GM12872 (cell line): ENCODE results near the gene RUSF1.

Source experiments
- CTCF ChIP-seq: IDR thresholded peaks from 3 replicates; pipeline ENCODE4 v1.5.1; 2011; ENCODE audit warnings: low read depth, mild to moderate bottlenecking, low read length, moderate library complexity; ENCODE audit not compliant: insufficient read depth

Gene RUSF1

DNA sequence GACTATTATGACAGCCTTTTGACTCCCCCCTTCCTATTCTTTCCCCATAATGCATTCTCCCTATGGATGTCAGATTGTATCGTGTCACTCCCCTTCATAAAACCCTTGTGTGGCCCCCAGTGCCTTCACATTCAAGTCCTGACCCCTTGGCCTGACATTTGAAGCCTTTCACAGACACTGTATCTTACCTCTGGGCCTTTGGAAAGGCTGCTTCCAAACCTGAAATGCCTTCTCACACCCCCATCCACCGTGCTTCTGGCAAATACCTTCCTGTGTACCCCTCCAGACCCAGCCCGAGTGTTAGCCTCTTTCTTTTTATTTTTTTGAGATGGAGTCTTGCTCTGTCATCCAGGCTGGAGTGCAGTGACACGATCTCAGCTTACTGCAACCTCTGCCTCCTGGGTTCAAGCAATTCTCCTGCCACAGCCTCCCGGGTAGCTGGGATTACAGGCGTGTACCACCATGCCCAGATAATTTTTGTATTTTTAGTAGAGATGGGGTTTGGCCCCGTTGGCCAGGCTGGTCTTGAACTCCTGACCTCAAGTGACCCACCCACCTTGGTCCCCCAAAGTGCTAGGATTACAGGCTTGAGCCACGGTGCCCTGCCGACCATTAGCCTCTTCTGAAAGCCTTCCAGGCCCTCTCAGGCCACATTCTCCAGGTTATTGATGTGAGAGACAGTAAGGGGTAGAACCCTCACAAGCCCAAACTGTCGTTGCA is 46.8 kb downstream of the RUSF1 start:
- TF ChIP-seq CTCF, result no peak

DNA sequence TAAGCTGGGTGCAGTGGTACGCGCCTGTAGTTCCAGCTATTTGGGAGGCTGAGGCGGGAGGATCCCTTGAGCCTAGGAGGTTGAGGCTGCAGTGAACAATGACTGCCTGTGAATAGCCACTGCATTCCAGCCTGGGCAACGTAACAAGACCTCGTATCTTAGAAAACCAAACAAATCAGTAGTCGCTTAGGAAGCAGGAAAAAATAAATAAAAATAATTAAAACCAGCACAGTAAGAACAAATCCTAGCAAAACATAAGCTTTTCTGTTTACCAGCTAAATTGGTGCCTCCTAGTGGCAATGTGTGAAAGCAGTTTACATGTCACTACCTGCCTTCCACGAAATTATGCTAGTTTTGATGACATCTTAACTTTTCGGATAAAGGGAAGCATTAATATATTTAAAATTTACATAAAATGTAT is 47.6 kb downstream of the RUSF1 start:
- TF ChIP-seq CTCF, result peak; percentile 66

DNA sequence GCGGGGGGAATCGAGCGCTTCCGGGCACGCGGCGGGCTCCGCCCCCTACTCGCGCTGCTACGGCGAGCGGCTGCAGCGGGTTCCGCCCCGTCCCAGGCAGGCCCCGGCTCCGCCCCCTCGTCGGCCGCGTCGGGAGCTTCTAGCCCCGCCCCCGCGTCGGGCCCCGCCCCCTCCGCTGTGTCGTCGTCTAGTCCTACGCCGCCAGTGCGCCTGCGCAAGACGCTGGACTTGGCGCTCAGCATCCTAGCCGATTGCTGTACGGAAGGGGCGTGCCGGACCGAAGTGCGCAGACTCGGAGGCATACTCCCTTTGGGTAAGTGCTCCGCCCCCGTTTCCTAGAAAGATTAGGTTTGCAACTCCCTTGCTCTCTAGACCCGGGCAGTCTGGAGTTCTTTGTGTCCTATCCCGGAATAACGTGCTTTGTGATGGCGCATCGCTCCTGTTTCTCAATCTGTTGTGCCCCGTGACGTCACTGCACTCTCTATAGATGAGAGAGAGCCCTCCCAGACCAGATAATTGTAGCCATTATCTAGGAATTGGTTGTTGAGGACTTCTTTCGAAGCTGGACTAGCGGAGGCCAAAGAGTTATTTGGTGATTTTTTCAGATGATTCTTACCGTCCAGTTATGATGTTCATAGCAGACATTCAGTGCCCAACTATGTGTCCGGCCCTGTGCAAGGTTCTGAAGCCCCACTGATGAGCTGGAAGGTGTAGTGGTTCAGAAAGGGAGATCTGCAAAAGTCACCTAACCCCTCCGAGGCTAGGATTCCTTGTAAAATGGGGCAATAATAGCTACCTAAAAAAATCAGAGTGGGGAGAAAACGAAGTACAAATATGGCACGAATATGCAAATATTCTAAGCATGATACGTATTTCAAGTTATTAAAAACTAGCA is 48.3 kb downstream of the RUSF1 start:
- TF ChIP-seq CTCF, result no peak

- peak; percentile 63 for TF ChIP-seq CTCF
Observed at GRCh38 chr16:31458844-31459686, 49.1 kb downstream of the RUSF1 start, which contains the start of gene ARMC5. ARMC5 (plus strand) TSS chr16:31459501; CDS start chr16:31459525, 24 bp downstream.

DNA sequence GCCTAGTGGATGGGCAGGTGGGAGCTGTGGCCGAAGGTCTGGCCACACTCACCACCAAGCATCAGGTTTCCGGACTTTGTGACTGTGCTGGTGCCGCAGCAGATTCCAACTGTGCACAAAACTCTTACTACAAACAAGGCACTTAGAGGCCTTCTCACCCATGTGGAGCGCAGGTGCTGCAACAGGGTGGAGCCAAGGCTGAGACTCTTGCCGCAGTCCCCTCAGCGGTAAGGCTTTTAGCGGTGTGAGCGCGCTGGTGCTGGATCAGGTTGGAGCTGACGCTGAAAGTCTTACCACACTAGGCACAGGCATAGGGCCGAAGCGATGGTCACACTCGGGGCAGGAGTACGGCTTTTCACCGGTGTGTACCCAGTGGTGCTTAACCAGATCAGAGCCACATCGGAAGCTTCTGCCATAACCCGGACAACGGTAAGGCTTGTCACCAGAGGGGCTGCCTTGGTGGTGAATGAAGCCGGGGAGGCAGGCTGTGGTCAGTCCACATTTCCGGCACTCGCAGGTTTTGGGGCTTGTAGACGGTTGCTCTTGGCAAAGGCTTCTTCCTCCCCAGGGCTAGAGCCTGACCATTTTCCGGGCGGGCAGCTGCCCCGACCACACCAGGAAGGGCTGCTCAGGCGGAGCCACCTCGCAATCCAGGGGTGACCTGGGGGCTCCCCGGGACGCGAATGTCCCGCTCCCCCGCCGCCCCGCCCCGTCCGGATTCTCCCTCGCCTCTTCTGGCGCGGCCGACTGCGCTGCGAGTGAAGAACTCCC is 49.9 kb downstream of the RUSF1 start:
- peak; percentile 58 for TF ChIP-seq CTCF

- TF ChIP-seq CTCF, result no peak
Observed at GRCh38 chr16:31456988-31457360, 51.2 kb downstream of the RUSF1 start.
